HCT116 (cell line): ENCODE results near the gene ZBTB16.

Source experiments
- JUND ChIP-seq: IDR thresholded peaks from 2 replicates; pipeline ENCODE4 v1.6.1; 2012
- POLR2A ChIP-seq: IDR thresholded peaks from 2 replicates; pipeline ENCODE4 v1.7.0; 2011; ENCODE audit warnings: borderline replicate concordance; ENCODE audit not compliant: insufficient read depth, insufficient read length; ENCODE audit errors: extremely low read depth
- POLR2AphosphoS5 ChIP-seq: IDR thresholded peaks from 2 replicates; pipeline ENCODE4 v1.6.1; 2011; ENCODE audit warnings: mild to moderate bottlenecking, low read depth, low read length, moderate library complexity
- TF ChIP-seq, protein P1 (sequence below), 3 experiments: fragments of 200-600 bp in 1 of 3; sonication (generic) in 1 of 3; IDR thresholded peaks in 2 of 3; conservative IDR thresholded peaks in 1 of 3; 2 replicates each; pipeline ENCODE4 v1.5.1; 2012 to 2017; ENCODE audit warnings: low read depth in 2 of 3, low read length in 2 of 3, antibody characterized with exemption in 1 of 3, borderline replicate concordance in 1 of 3, control low read depth in 1 of 3, mild to moderate bottlenecking in 1 of 3, mixed read lengths in 1 of 3, mixed run types in 1 of 3, moderate library complexity in 1 of 3; ENCODE audit not compliant: insufficient read depth in 1 of 3

DNA sequence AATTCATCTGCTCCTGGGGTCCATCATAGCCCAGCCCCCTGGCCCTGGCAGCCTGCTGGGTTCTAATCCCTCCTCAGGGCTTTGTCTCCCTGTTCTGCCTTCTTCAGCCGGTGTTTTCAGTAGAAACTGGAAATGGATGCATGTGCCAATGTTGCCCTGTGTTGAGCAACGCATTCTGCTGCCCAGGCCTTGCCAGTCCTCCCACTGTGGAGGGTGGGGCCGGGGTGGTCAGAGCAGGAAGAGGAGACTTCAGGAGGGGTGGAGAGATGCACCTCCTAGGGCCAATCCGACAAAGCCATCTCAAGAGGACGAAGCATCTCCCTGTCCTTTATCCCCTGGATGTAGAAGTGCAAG lies 27.6 kb upstream of the ZBTB16 start:
- no peak for TF ChIP-seq JUND
- no peak for TF ChIP-seq POLR2AphosphoS5
- no peak for TF ChIP-seq POLR2A
- TF ChIP-seq, protein P1, sequence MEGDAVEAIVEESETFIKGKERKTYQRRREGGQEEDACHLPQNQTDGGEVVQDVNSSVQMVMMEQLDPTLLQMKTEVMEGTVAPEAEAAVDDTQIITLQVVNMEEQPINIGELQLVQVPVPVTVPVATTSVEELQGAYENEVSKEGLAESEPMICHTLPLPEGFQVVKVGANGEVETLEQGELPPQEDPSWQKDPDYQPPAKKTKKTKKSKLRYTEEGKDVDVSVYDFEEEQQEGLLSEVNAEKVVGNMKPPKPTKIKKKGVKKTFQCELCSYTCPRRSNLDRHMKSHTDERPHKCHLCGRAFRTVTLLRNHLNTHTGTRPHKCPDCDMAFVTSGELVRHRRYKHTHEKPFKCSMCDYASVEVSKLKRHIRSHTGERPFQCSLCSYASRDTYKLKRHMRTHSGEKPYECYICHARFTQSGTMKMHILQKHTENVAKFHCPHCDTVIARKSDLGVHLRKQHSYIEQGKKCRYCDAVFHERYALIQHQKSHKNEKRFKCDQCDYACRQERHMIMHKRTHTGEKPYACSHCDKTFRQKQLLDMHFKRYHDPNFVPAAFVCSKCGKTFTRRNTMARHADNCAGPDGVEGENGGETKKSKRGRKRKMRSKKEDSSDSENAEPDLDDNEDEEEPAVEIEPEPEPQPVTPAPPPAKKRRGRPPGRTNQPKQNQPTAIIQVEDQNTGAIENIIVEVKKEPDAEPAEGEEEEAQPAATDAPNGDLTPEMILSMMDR (IDR thresholded peaks at IDR 0.05 in 2 of 3, conservative IDR thresholded peaks at IDR 0.05 in 1 of 3; ENCODE audit: borderline replicate concordance in 1 of 3, insufficient read depth in 1 of 3, low read depth in 2 of 3, low read length in 2 of 3): no peak
